GM12873 (cell line): ENCODE data around the gene SLK.

Experiments used
- CTCF ChIP-seq: IDR thresholded peaks from 2 replicates; pipeline ENCODE4 v1.5.1; 2012; ENCODE audit warnings: low read depth, mild to moderate bottlenecking, moderate library complexity, low read length, control low read depth; ENCODE audit not compliant: insufficient read depth; ENCODE audit errors: missing control alignments

The SLK gene

GRCh38 chr10:104065748-104066147, 98.8 kb downstream of the SLK start:
- no peak for TF ChIP-seq CTCF

- no peak for TF ChIP-seq CTCF
These were observed 100.0 kb downstream of the SLK start for GRCh38 chr10:104066945-104067344.

- TF ChIP-seq CTCF = no peak
These were observed 100.6 kb downstream of the SLK start for GRCh38 chr10:104067525-104067924.

- no peak for TF ChIP-seq CTCF
These were observed 102.7 kb downstream of the SLK start for GRCh38 chr10:104069613-104070012.

GRCh38 chr10:104072786-104073185, 105.8 kb downstream of the SLK start:
- TF ChIP-seq CTCF = no peak

GRCh38 chr10:104074505-104074904, 107.6 kb downstream of the SLK start:
- no peak for TF ChIP-seq CTCF

GRCh38 chr10:104076743-104077160, 109.8 kb downstream of the SLK start:
- TF ChIP-seq CTCF = no peak
